ENCODE measurements around the gene TNRC18. TPM values are rescaled to one million over a fixed set of nuclear protein-coding genes. Genes with fewer than 3 reads are reported as not detected.

Gene TNRC18
- total and polyA plus RNA-seq, 8 donors, result 94.4 to 164 (median 133) TPM

GRCh38 chr7:5455175-5455574 is 31.5 kb upstream of the TNRC18 start:
- H3K4me1 ChIP-seq, result peaks cover 7 to 23% of the 10 kb centered on the region in 2 donors
- no peak for TF ChIP-seq CTCF (IDR thresholded peaks at IDR 0.05)
- DNase-seq (no peak), ATAC-seq (no peak)
- H3K27me3 ChIP-seq, result peaks cover 0 to 15% of the 10 kb centered on the region in 2 donors
- no peaks in the 10 kb centered on the region for H3K36me3 ChIP-seq
- no peaks in the 10 kb centered on the region for H3K9me3 ChIP-seq
- no peak overlapping the region for H3K4me3 ChIP-seq
- intact Hi-C loops (cut with DNase I), result loop anchor here in 1 of 2 donors (10.0 kb wide), 1 partner anchor 90 kb away; no protein-coding TSS in a partner anchor
- no peak overlapping the region for H3K27ac ChIP-seq

GRCh38 chr7:5454485-5454884 is 30.9 kb upstream of the TNRC18 start:
- intact Hi-C loops (cut with DNase I), result loop anchor here in 1 of 2 donors (10.0 kb wide), 1 partner anchor 90 kb away; no protein-coding TSS in a partner anchor

GRCh38 chr7:5453566-5454075 is 30.0 kb upstream of the TNRC18 start:
- intact Hi-C loops (cut with DNase I), result loop anchor here in 1 of 2 donors (10.0 kb wide), 1 partner anchor 89 kb away; no protein-coding TSS in a partner anchor
- ATAC-seq, result no peak
- H3K9me3 ChIP-seq, result no peaks in the 10 kb centered on the region

More at GRCh38 chr7:5454485-5454884, 30.9 kb upstream of the TNRC18 start:
- peaks cover 0 to 15% of the 10 kb centered on the region in 2 donors for H3K27me3 ChIP-seq
- no peak overlapping the region for H3K4me3 ChIP-seq
- TF ChIP-seq CTCF (IDR thresholded peaks at IDR 0.05), result no peak
- H3K27ac ChIP-seq, result no peak overlapping the region
- H3K4me1 ChIP-seq, result peaks cover 7 to 23% of the 10 kb centered on the region in 2 donors
- DNase-seq, result no peak
- no peaks in the 10 kb centered on the region for H3K36me3 ChIP-seq
- no peak for ATAC-seq
- H3K9me3 ChIP-seq, result no peaks in the 10 kb centered on the region

GRCh38 chr7:5452937-5453540 is 29.4 kb upstream of the TNRC18 start:
- no peak for TF ChIP-seq CTCF (IDR thresholded peaks at IDR 0.05)
- H3K4me1 ChIP-seq, result peaks cover 7 to 17% of the 10 kb centered on the region in 2 donors
- no peaks in the 10 kb centered on the region for H3K9me3 ChIP-seq
- no peak overlapping the region for H3K27ac ChIP-seq
- H3K27me3 ChIP-seq, result peaks cover 0 to 15% of the 10 kb centered on the region in 2 donors
- DNase-seq, result no peak
- no peak for ATAC-seq
- intact Hi-C loops (cut with DNase I), result loop anchor here in 1 of 2 donors (10.0 kb wide), 1 partner anchor 88 kb away; no protein-coding TSS in a partner anchor
- H3K4me3 ChIP-seq, result no peak overlapping the region
- no peaks in the 10 kb centered on the region for H3K36me3 ChIP-seq

More at GRCh38 chr7:5453566-5454075, 30.0 kb upstream of the TNRC18 start:
- Histone ChIP-seq H3K4me1 (peaks cover 7 to 22% of the 10 kb centered on the region in 2 donors), H3K36me3 (no peaks in the 10 kb centered on the region), H3K27ac (no peak overlapping the region), H3K27me3 (peaks cover 0 to 15% of the 10 kb centered on the region in 2 donors), H3K4me3 (no peak overlapping the region)
- no peak for TF ChIP-seq CTCF (IDR thresholded peaks at IDR 0.05)
- DNase-seq, result no peak

- H3K9me3 ChIP-seq, result no peaks in the 10 kb centered on the region
- no peaks in the 10 kb centered on the region for H3K36me3 ChIP-seq
- intact Hi-C loops (cut with DNase I), result loop anchor here in 1 of 2 donors (10.0 kb wide), 1 partner anchor 88 kb away; no protein-coding TSS in a partner anchor
- no peak overlapping the region for H3K4me3 ChIP-seq
- peaks cover 0 to 15% of the 10 kb centered on the region in 2 donors for H3K27me3 ChIP-seq
- no peak overlapping the region for H3K27ac ChIP-seq
- ATAC-seq, result peak; percentile 57
- H3K4me1 ChIP-seq, result peaks cover 3 to 11% of the 10 kb centered on the region in 2 donors
- TF ChIP-seq CTCF (IDR thresholded peaks at IDR 0.05), result no peak
- DNase-seq, result no peak
These were observed 28.9 kb upstream of the TNRC18 start for GRCh38 chr7:5452470-5452899.

All from left lung (tissue), 10 donors.